ENCODE measurements around the gene ARHGAP24.
"Not testable (repeated sequence)": the region's sequence is repeated elsewhere in the genome, so short reads cannot be mapped to it uniquely, and the experiment has no call there.

ARHGAP24 gene

GRCh38 chr4:85932500-85933290 lies 457.7 kb downstream of the ARHGAP24 start:
- no peak for DNase-seq

GRCh38 chr4:85933291-85933640 lies 458.3 kb downstream of the ARHGAP24 start:
- DNase-seq: no peak

GRCh38 chr4:85937507-85937906 lies 462.6 kb downstream of the ARHGAP24 start:
- DNase-seq: no peak

DNA sequence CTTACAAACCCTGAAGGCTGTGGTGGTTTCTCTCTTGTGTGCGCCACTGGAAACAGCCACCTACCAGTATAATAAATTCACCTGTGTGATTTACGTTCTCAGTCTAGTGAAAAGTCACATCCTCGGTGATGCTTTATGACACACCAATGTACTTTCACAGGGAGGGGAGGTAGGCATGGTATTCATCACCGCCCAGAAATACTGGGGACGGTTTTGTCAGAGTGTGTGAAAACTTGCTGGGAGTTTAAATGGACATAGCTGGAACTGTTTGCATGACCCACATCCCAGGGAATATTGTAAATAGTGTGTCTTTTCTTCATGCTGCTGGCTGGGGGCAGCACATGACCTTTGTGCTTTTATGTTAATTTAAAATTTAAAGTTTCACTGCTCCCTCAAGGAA lies 463.1 kb downstream of the ARHGAP24 start:
- no peak for DNase-seq

- no peak for DNase-seq
Measured at GRCh38 chr4:85938902-85939301, 464.0 kb downstream of the ARHGAP24 start.

GRCh38 chr4:85939595-85939994 lies 464.6 kb downstream of the ARHGAP24 start:
- DNase-seq: no peak

GRCh38 chr4:85940151-85940550 lies 465.2 kb downstream of the ARHGAP24 start:
- no peak for DNase-seq

DNA sequence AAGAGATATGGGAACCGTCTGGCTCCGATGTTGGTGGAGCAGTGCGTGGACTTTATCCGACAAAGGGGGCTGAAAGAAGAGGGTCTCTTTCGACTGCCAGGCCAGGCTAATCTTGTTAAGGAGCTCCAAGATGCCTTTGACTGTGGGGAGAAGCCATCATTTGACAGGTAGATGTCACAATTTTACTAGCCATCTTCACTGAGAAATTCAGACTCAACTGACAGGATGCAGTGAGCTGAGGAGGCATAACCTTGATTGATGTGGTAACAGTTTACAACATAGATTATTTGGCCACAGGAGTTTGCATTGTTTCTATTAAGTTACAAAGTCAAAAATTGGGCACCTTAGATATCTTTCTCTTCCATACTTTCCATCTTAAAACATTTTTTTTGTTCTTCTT lies 467.2 kb downstream of the ARHGAP24 start:
- DNase-seq: no peak

GRCh38 chr4:85946821-85947220 lies 471.9 kb downstream of the ARHGAP24 start:
- DNase-seq: no peak

DNA sequence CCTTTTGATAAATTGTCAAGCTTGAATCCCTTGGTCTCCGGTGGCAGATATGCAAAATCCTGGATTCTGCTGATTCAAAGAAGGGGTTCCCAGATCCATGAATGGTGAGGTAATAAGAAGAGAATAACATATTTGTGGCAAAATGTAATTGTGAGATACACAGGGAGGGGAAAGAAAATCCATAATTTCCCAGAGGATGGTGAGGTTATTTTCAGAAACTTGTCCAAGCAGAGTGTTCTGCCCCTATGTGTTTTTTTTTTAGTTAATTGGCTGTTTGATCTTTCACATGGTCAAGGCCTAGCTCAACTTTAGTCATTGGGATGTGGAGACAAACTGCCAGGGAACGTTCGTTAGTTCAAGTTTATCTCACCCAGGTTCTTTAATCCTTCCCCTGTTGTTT lies 476.1 kb downstream of the ARHGAP24 start:
- DNase-seq: no peak

GRCh38 chr4:85952528-85952927 lies 477.6 kb downstream of the ARHGAP24 start:
- no peak for DNase-seq

GRCh38 chr4:85952972-85953650 lies 478.2 kb downstream of the ARHGAP24 start:
- DNase-seq: no peak

DNA sequence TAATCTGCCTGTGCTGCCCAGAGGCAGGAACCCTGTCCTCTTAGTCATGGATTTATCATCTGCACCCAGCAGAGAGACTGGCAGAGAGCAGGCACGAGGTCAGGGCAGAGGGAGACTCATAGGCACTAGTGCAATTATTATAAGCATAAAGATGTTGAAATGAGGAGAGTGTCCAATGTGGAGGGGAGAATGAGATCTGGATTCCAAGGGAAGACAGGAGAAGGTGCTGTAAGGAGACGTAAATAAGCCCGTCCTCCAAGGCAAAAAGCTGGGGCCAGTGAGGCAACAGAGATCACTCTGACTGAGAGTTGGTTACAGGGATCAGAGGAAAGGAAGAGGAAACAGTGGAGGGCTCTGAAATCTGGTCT lies 478.7 kb downstream of the ARHGAP24 start:
- DNase-seq: no peak

GRCh38 chr4:85955620-85956292 lies 480.8 kb downstream of the ARHGAP24 start:
- no peak for DNase-seq

GRCh38 chr4:85956293-85956945 lies 481.5 kb downstream of the ARHGAP24 start:
- no peak for DNase-seq

- no peak for DNase-seq
Measured at GRCh38 chr4:85961887-85962286, 486.9 kb downstream of the ARHGAP24 start.

GRCh38 chr4:85963231-85963630 lies 488.3 kb downstream of the ARHGAP24 start:
- no peak for DNase-seq

GRCh38 chr4:85964298-85964697 lies 489.3 kb downstream of the ARHGAP24 start:
- DNase-seq: no peak

- not testable (repeated sequence) for DNase-seq
Measured at GRCh38 chr4:85965017-85965416, 490.1 kb downstream of the ARHGAP24 start.

GRCh38 chr4:85965529-85965928 lies 490.6 kb downstream of the ARHGAP24 start:
- no peak for DNase-seq

DNA sequence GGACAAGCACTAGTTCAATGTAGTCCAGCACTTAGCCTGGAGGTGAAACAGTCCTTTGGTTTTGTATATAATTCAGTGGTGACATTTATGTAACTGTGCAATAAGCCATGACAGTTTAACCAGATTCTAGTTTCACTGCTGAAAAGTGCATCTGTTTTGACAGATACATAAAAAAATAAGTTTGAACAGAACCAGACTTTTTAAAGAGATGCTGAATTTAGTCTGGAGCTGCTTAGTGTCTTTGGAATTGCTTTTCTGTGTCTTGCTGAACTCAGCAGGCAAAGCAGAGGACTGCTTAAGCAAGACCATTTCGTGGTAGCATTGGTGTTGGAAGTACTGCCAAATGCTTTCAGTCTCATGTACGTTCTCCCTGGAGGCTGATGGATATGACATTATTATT lies 491.4 kb downstream of the ARHGAP24 start:
- DNase-seq: no peak

- no peak for DNase-seq
Measured at GRCh38 chr4:85967872-85968271, 492.9 kb downstream of the ARHGAP24 start.

Measured in DMS153 (cell line).